ENCODE measurements around the gene EXD3. TPM values are rescaled to one million over a fixed set of nuclear protein-coding genes. Genes with fewer than 3 reads are reported as not detected.
A peak's percentile ranks its signal among the peaks of the same experiment; 100 is the strongest.

EXD3 gene
- total RNA-seq, 3 donors from 2014 or later: 7.7 to 28.7 (median 20.6) TPM

DNA sequence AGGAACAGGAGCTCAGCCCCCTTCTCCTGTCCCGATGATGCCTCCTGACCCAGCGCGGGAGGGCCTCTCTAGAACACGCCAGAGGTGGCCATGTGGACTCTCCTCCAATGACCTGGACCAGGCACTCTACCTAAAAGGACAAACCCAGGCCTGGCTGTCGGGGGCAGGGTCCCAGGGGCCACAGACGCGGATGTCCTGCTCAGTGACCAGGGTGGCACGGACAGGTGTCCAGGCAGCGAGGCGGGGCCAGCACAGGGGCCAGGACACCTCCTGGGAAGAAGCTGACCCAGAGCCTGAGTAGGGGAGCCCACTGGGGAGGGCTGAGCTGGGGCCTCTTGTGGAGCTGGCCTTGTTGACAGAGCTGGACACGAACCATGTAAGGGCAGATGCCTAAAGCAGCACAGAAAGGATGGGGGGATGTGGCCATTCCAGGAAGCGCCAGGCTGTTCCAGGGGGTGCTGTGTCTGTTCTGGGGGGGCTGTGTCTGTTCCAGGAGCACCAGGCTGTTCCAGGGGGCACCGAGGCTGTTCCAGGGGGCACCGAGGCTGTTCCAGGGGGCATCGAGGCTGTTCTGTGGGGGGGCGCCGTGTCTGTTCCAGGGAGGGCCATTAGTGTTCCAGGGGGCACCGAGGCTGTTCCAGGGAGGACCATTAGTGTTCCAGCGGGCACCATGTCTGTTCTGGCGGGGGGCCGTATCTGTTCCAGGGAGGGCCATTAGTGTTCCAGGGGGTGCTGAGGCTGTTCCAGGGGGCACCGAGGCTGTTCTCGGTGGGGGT is 30.5 kb downstream of the EXD3 start:
- TF ChIP-seq POLR2AphosphoS5 (IDR thresholded peaks at IDR 0.05): no peak
- TF ChIP-seq POLR2A (IDR thresholded peaks at IDR 0.05): no peak
- TF ChIP-seq, protein P1, sequence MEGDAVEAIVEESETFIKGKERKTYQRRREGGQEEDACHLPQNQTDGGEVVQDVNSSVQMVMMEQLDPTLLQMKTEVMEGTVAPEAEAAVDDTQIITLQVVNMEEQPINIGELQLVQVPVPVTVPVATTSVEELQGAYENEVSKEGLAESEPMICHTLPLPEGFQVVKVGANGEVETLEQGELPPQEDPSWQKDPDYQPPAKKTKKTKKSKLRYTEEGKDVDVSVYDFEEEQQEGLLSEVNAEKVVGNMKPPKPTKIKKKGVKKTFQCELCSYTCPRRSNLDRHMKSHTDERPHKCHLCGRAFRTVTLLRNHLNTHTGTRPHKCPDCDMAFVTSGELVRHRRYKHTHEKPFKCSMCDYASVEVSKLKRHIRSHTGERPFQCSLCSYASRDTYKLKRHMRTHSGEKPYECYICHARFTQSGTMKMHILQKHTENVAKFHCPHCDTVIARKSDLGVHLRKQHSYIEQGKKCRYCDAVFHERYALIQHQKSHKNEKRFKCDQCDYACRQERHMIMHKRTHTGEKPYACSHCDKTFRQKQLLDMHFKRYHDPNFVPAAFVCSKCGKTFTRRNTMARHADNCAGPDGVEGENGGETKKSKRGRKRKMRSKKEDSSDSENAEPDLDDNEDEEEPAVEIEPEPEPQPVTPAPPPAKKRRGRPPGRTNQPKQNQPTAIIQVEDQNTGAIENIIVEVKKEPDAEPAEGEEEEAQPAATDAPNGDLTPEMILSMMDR (IDR thresholded peaks at IDR 0.05): no peak
- Histone ChIP-seq H3K4me3 (no peak overlapping the region), H3K27me3 (no peaks in the 10 kb centered on the region), H3K9me3 (no peaks in the 10 kb centered on the region), H3K4me1 (no peaks in the 10 kb centered on the region), H3K36me3 (no peaks in the 10 kb centered on the region), H3K27ac (no peak overlapping the region)
- intact Hi-C loops (cut with DNase I; ENCODE audit: low total_unique reads): no loop called here
- DNase-seq (ENCODE audit: low spot score in 2 of 2): no peak

DNA sequence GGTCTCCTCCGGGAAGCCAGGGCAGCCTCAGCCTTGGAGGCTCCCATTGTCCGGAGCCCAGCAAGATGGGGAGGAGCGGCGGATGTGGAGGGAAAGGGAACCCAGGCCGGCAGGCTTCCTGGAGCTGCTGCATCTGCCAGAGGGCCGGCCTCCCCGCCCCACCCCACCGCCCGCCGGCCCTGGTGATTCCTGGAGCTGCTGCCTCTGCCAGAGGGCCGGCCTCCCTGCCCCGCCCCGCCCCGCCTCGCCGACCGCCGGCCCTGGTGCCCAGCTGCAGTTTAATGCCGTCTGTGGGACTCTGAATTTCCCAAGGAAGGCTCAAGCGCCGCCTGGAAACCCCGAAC is 31.6 kb downstream of the EXD3 start:
- H3K36me3 ChIP-seq: no peaks in the 10 kb centered on the region
- TF ChIP-seq, protein P1 (IDR thresholded peaks at IDR 0.05): no peak
- TF ChIP-seq POLR2A (IDR thresholded peaks at IDR 0.05): no peak
- no peak for TF ChIP-seq POLR2AphosphoS5 (IDR thresholded peaks at IDR 0.05)
- intact Hi-C loops (cut with DNase I; ENCODE audit: low total_unique reads): no loop called here

DNA sequence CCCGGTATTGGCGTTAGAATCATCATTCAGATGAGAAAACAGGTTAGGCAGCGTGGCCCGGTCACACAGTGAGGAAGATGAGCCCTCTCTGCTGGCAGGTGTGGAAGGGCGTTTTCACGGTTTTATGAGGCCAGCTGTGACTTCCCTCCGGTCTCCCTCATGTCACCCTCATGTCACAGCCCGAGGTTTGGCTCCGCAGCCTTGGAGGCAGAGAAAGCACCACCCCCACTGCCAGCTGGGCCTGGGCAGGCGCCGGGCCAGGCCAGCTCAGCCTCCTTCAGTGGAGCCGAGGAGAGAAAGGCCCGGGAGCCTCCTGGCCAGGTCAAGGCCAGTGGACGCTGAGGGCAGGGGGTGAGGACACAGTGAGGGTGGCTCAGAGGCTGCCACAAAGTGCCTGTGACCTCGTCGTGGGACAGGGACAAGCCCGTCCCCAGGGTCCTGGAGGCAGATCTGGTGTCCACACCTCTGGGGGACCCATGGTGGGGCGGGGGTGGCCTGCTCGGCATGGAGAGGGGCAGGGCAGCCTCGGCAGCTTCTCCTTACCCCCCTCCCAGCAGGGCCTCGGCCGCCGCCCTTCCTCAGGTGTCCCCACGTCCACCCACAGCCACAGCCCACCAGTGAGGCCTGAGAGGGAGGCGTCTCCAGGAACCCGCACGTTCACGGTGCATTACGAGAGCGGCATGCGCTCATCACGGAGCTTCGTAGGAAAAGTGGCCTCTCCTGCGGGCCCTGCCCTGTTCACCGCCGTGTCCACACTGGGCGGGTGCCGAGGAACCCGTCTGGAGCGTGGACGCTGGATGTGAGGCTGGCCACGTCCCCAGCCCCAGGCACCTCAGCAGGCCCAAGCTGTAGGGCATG is 32.2 kb downstream of the EXD3 start:
- H3K36me3 ChIP-seq: no peaks in the 10 kb centered on the region
- no peak for DNase-seq (ENCODE audit: low spot score in 2 of 2)
- no peak for TF ChIP-seq POLR2A (IDR thresholded peaks at IDR 0.05)
- no peak overlapping the region for H3K4me3 ChIP-seq
- H3K4me1 ChIP-seq: no peaks in the 10 kb centered on the region
- H3K27me3 ChIP-seq: no peaks in the 10 kb centered on the region
- no peaks in the 10 kb centered on the region for H3K9me3 ChIP-seq
- peak overlapping the region in 1 of 2 donors; percentile 82 for H3K27ac ChIP-seq
- intact Hi-C loops (cut with DNase I; ENCODE audit: low total_unique reads): no loop called here

More for the DNA sequence above, 31.6 kb downstream of the EXD3 start:
- peak overlapping the region in 1 of 2 donors; percentile 82 for H3K27ac ChIP-seq
- no peaks in the 10 kb centered on the region for H3K27me3 ChIP-seq
- no peak for DNase-seq (ENCODE audit: low spot score in 2 of 2)
- H3K4me3 ChIP-seq: no peak overlapping the region
- no peaks in the 10 kb centered on the region for H3K9me3 ChIP-seq
- H3K4me1 ChIP-seq: no peaks in the 10 kb centered on the region

DNA sequence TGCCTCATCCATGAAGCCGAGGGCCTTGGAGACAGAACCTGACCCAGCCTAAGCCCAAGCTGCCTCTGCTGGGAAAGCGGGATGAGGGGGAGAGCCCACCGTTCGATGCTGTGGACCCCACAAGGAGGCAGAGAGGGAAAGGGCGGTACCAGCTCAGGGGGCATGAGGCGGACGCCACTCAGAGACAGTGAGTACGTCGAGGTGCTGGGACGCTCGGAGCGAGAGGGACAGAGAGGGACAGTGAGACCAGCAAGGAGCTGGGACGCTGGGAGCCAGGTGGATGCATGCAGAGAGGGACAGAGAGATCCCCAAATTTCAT is 33.6 kb downstream of the EXD3 start:
- Histone ChIP-seq H3K4me1 (no peaks in the 10 kb centered on the region), H3K36me3 (no peaks in the 10 kb centered on the region), H3K4me3 (no peak overlapping the region), H3K27me3 (no peaks in the 10 kb centered on the region), H3K27ac (no peak overlapping the region), H3K9me3 (no peaks in the 10 kb centered on the region)
- TF ChIP-seq POLR2AphosphoS5 (IDR thresholded peaks at IDR 0.05) (no peak), POLR2A (IDR thresholded peaks at IDR 0.05) (no peak)
- TF ChIP-seq, protein P1 (IDR thresholded peaks at IDR 0.05): no peak
- intact Hi-C loops (cut with DNase I; ENCODE audit: low total_unique reads): no loop called here
- DNase-seq (ENCODE audit: low spot score in 2 of 2): no peak

DNA sequence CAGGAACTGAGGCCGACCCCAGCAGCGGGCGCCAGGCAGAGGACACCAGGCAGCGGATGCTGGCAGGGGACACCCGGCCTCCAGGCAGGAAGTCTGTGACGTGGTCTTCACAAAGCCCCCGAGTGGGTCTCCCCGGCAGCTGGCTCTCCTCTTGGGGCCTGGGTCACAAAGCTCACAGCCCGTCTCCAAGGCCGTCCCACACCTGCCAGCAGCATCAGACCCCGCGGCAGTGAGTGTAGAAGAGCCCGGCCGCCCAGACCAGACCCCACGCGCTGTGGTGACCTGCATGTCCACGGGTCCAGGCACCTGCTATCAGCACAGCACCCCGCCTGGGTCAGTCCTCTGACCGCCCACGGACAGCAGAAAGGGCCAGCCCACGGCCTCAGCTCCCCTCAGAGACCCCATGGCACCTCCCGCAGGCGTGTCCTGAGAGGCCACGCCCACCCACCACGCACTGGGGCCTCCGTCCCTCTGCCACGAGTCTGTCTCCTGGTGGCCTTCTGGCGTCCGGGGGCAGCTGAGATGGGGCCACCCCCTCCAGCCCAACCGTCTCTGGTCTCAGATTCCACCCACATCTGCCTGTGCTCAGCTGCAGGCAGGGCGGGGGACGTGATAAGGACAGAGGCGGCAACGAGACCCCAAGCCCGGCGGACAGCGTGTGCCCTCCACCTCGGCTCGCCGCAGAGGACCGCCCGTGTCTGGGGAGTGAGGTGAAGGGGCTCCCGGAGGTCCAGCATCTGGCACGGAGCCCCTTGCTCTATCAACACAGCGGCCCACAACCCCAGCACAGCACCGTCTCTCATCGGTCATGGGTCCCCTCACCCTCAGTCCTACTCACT is 34.2 kb downstream of the EXD3 start:
- Histone ChIP-seq H3K27ac (peak overlapping the region in 1 of 2 donors; percentile 63), H3K36me3 (no peaks in the 10 kb centered on the region), H3K27me3 (no peaks in the 10 kb centered on the region), H3K4me1 (no peaks in the 10 kb centered on the region), H3K4me3 (no peak overlapping the region), H3K9me3 (no peaks in the 10 kb centered on the region)
- intact Hi-C loops (cut with DNase I; ENCODE audit: low total_unique reads): no loop called here
- TF ChIP-seq POLR2A (IDR thresholded peaks at IDR 0.05): no peak
- no peak for TF ChIP-seq POLR2AphosphoS5 (IDR thresholded peaks at IDR 0.05)
- TF ChIP-seq, protein P1 (IDR thresholded peaks at IDR 0.05): no peak
- no peak for DNase-seq (ENCODE audit: low spot score in 2 of 2)

Measured in breast epithelium (tissue), 4 donors.